Measurements from ENCODE around the gene NT5DC3. TPM values are rescaled to one million over a fixed set of nuclear protein-coding genes. Genes with fewer than 3 reads are reported as not detected.

The NT5DC3 gene
- total RNA-seq, 1 donor from 2014 or later = 11.0 TPM

DNA sequence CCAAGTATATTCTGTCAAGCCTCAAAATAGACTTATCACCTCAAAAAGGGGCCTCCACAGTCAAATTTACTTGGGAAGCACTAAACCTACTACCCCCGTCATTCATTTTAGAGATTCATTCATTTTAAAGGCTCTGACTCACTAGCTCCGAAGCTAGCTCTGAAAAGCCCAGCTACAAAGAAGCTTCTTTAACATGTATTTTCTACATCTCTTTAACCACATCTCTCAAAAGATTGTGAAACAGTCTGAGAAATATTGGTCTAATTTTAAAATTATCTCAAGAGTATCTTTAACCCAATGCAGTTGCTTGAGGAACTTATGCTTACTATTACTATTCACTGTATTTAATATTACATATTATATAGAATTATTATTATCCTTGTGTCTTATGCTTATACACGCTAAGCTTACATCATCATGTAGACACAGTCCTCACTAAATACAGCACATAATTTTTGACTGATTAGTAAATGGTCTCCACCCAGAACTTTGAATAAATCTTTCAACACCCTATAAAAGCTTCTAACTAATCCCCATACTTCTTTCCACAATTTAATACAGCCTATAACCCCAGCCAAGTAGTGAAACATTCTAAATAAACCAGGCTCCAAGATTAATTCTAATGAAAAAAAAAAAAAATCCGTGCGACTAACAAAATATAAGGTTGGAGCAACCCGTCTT lies 7.8 kb downstream of the NT5DC3 start:
- DNase-seq (ENCODE audit: low spot score) = no peak

DNA sequence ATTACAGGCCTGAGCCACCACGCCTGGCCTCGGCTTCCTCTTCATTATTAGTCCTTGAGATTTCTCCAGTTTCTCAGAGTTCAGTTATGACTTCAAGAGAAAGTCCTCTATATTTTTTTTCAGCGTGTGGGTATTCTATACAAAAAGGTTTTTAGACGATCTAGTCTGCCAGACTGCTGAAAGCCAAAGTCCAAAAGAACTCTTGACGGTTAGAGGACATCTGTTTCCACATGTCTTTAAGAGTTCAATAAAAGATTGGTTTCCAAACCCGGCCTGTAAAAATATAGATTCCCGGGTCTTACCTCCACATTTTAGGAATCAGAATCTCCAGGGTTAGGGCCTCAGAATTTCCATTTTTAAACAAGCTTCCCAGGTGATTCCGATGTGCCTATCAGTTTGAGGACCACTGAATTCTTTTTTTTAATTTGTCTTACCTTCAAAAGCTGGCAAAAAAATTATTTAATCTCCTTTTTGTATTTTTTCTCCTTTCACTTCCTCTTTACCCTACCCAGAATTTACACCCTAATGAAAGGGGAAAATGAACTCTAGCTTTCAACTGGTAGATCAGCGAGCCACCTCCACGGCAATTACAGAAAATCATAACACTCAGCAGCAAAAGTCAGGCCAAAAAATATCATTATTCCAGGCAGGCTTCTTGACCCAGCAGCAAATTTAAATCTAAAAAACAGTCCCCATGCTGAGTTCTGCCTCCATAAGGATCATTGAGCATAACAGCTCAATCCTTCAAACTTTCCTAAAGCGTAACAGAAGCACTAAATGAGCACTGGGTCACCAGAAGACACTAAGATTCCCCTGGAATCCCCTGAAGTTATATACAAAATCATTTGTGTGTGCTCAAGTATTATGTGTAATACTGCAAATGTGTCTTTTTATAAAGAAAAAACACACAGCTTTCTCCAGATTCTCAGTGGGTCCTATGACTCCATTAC lies 8.7 kb downstream of the NT5DC3 start:
- no peak for DNase-seq (ENCODE audit: low spot score)

DNA sequence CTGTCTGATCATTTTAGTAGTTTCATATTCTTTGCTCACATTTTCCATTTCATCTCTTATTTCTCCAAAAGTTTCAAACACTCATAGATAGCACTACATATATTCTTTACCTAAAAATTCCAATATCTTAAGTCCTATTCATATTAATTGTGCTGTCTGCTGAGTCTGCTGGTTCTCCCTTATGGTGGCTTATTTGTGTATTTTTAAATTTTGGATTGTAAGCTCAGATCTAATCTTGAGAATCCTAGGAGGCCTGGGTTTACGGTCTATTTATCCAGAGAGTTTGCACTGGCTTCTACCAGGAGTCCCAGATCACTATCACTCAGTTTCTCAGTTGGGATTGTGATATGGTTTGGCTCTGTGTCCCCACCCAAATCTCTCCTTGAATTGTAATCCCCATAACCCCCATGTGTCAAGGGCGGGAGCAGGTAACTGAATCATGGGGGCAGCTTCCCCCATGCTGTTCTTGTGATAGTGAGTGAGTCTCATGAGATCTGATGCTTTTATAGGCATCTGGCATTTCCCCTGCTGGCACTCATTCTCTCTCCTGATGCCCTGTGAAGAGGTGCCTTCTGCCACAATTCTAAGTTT lies 10.2 kb downstream of the NT5DC3 start:
- no peak for DNase-seq (ENCODE audit: low spot score)

DNA sequence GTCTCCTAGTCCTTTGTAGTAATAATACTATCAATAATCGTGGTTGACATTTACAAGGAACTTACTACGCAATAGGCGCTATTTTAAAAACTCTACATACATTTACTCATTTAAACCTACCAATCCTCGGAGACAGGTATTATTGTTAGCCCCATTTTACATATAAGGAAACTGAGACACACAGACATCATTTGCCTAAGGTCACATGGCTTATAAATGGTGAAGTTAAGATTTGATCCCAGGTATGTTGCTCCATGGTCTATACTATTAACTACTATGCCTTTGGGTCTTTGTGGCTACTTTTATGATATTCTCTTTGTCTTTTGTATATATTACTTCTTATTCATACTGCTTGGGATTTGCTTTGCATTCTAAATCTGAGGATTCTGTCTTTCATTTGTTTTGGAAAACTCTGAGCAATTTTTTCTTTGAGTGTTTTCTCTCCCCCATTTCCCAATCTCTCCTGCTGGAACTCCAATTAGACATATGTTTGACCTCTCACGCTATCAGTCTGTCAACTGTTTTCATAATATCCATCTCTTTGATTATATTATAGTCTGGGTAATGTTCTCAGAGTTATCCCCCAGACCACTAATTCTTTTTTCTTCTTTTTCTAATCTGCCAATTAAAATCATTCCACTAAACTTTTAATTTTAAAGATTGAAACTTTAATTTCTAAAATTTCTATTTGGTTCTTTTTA lies 10.9 kb downstream of the NT5DC3 start:
- DNase-seq (ENCODE audit: low spot score) = no peak

DNA sequence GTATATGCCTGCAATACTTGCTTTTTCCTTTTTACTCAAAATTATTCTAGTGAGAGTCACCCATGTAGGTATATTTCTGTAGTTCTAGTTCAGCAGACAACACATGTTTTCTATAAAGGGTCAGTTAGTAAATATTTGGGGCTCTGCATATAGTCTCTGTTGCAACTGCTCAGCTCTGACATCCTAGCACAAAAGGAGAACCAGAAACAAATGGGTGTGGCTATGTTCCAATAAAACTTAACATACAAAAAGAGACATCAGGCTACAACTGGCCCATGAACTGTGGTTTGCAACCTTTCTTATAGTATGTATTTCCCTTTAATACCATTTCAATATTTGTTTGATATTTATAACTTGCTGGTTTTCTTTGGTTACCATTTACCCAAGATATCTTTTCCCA lies 11.9 kb downstream of the NT5DC3 start:
- DNase-seq (ENCODE audit: low spot score) = no peak

DNA sequence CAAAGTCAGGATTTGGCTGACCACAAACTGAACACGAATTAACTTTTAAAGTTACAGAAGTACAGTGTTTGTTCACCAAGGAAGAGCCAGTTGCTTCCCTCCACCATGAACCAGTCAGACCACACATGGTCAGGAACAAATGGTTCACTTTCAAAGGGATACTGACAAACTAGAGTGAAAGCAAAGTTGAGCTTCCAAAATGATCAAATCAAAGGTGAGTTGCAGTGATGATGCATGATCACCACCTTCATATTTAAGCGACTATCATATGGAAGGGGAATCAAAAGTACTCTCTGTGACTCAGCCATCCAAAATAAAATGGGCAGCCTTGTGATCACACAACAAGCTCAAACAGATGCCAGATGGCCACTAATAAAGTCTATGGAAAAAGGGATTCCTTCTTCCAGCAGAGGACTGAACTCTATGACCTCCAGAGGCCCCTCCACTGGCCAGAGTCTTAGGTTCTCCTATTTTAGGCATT lies 13.1 kb downstream of the NT5DC3 start:
- no peak for DNase-seq (ENCODE audit: low spot score)

DNA sequence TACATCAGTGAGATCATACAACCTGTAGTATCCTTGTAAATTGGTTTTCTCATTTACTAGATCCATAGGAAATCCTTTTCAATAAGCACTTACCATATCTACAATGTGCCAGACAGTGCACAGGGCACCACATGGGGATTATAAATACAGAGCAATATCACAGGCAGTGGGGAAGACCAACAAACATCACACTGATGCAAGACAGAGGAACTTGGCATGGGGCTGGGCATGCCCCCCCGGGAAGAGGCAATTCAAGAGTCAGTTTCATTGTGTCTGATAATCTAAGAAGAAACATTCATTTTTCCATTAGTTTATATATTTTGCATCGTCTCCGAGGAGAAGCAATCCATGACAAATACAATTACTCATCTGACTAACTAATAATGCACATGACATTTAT lies 16.2 kb downstream of the NT5DC3 start:
- no peak for DNase-seq (ENCODE audit: low spot score)

DNA sequence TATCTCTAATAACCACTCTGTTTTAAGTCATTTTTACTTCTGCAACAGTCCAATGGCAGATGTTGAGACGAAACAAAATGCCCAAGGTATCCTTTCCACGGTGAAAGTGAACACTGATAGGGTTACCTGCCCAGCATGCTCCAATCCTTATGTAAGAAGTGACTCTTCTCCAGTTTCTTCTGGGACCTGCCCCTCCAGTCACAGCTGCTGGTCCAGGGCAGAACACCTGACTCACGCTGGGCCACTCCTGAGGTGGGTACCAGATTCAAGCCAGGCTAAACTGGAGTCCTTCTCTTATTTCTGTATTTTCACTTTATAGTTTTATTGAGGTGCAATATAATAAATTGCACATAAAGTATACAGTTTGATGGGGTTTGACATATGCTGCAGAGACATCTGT lies 16.7 kb downstream of the NT5DC3 start:
- no peak for DNase-seq (ENCODE audit: low spot score)

DNA sequence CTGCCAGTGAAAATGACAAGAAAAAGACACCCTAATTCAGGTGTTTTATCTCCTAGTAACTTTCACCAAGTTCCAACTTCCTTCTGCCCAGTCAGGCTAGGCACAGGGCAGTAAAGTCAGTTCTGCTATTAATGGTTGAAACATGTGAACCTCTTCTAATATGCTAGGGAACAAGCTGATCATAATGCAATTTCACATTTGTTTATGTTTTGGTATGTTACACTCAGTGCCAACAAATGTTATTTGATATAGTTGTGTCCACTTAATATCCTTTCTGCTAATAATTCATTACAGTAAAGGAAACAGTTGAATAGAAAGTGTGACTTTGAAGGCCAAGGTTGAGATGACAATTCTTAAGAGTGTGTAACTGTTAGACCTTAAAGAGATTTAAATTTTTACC lies 17.2 kb downstream of the NT5DC3 start:
- DNase-seq (ENCODE audit: low spot score) = no peak

DNA sequence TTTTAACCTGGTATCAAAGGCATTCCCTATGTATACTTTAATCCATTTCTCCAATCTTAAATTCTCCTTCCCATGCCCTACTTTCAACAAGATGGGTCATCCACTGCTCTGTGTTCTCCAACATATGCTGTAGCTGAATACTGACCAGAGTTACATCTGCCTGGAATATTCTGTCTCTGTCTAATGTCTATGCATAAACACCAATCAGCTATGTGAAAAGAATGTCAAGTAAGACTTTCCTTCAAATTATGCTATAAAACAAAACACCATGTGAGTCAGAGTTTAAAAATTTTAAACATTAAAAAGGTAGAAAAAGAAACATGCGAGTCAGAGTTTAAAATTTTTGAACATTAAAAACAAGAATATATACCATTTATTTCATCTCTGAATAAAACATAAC lies 19.3 kb downstream of the NT5DC3 start:
- DNase-seq (ENCODE audit: low spot score) = no peak

DNA sequence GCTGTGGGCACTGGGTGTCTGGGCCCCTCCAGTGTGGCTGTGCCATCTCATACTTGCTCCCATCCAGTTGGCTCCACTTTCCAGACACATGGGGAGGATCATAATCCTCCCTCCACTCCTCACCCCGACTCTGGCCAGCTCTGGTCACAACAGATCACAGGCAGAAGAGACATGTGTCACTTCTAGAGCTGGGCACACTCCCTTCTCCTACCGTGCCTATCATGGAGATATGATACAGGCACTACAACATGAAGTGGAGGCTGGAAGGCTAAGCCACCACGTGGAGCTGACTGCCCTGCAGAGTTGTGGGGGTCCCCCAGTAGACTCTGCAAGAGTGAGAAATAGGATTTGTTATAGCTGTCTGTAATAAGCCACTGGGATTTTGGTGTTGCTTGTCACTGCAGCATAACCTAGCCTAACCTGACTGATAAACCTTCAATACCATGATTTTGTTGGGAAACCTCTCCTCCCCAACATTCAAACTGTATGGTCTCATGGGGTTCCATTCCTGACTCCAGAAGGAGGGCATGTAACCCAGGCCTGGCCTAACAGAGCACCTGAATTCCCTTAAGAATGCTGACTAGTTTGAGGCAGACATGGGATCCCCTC lies 20.0 kb downstream of the NT5DC3 start:
- DNase-seq (ENCODE audit: low spot score) = no peak

DNA sequence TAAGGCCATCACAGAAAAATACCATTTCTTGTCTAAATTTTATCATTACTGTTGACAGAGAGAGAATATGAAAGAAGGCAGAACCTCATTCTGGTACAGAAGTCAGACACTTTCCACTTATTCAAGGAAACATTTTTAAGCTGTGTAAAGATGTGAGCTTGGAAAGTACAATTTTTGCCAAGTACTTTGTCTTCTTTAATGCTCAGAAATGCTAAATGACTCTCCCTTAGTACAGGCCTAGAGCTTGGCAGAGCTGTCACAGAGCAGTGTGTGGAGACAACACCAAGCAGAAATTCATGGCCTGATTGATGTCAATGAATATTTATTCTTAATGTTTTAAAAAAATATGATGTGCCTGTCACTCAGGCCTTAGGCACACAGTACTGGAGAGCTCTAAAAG lies 20.7 kb downstream of the NT5DC3 start:
- DNase-seq (ENCODE audit: low spot score) = no peak

DNA sequence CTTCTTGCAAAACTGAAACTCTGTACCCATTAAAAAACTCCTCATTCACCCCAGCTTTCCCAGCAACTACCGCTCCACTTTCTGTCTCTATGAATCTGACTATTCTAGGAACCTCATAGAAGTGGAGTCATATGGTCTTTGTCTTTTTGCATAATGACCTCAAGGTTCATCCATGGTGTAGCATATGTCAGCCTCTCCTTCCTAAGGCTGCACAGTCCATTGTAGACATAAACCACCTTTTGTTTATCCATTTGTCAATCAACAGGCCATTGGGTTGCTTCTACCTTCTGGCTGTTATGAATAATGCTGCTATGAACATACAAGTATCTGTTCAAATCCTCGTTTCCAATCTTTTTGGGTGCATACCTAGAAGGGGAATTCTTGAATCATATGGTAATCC lies 21.1 kb downstream of the NT5DC3 start:
- no peak for DNase-seq (ENCODE audit: low spot score)

DNA sequence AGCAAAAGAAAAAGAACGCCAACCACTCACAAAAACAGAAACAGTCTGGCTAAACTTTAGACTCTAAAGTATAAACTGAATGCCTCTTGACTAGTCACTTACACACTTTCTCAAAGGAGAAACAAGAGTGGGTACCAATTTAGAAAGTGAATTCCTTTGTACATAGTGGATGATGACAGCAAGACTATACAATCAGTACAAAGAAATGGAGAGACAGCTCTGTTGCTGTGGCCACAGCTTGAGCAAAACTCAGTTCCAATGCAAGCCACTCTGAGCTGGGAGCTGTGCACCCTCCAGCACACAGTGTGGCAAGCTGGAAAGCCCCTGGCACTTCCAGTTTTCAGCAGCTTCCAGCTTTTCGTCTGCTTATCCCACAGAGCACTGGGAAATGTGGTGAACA lies 21.7 kb downstream of the NT5DC3 start:
- no peak for DNase-seq (ENCODE audit: low spot score)

DNA sequence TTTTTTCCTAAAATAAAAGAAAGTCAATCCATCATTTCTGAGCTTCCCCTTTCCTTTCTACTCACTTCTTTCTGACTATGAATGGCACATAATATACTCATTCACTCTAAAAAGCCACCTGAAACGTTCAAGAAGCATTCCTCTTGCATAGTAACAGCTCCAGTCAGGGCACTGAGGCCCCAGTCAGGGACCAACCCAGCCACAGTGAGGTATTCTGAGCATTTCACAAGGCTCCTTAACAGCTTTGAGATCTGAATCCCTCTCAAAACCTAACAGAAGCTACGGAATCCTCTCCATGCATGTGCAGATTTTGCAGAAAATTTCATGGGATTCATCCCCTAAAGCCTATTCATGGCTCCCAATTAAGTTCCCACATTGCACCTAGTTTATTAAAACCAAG lies 23.2 kb downstream of the NT5DC3 start:
- no peak for DNase-seq (ENCODE audit: low spot score)

DNA sequence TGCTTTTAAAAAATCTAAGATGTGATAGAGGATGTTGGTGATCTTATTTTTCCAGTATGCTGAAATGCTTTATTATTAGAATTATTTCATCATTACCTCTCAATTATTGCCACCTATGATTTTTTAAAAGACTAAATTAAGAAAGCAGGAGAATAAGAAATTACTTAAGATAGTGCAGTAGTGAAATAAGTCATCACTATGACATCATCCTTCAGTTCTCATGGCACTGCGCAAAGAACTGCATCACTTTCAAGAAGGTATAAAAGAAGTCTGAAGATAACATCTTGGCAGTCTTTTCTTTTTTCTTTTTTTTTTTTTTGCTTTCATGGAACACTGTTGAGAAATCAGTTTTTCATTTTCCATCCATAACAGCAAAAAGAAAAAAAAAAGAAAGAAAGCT lies 24.4 kb downstream of the NT5DC3 start:
- DNase-seq (ENCODE audit: low spot score) = no peak

DNA sequence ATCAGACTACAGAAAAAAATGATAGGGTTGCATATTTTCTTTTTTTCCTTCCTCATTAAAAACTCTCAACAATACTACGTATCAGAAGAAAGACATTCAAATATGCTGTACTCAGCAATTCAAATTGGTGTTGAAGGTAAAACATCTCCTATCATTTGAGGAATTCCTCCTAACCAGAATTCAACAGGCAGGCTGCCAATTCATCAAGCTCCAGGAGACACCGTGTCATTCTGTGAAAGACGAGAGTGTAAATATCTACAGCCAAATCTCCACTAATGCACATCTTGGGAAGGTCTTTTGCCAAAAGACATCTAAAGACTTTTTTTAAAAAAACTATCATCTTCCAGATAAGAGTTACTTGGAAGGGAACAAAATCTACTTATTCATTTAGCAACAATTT lies 26.6 kb downstream of the NT5DC3 start:
- DNase-seq (ENCODE audit: low spot score) = no peak

DNA sequence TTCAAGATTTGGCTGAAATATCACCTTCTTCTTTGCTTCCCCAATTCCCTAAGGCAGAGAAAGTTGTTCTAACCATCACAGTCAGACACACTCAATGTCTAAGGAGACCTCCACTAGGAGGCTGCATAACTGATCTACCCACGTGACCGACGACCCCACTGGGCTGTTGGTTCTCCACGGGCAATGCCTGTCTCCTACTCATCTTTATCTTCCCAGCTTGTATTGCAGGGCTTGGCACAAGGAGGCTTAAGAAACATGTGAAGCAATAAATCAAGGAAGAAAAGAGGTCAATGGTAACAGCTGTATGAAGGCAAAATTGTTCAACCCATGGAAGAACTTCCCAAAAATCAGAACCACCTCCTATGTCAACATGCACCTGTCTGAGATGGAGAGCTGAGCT lies 27.1 kb downstream of the NT5DC3 start:
- no peak for DNase-seq (ENCODE audit: low spot score)

DNA sequence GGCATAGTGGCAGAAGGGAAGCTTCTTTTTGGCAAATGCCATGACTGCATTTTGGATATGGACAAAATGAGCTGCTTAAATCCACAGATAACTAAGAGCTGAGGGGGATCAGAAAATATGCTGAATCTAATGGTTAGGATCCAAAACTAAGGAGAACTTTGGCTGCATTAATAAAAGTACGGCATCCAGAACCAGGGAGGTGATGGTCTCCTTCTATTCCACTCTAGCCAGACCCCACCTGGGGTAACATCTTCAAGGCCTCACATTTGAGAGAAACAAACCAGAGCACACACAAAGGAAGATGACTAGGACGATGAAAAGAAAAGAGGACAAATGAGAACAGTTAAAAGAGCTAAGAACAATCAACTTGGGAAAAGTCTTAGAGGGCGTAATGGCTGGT lies 27.6 kb downstream of the NT5DC3 start:
- no peak for DNase-seq (ENCODE audit: low spot score)

DNA sequence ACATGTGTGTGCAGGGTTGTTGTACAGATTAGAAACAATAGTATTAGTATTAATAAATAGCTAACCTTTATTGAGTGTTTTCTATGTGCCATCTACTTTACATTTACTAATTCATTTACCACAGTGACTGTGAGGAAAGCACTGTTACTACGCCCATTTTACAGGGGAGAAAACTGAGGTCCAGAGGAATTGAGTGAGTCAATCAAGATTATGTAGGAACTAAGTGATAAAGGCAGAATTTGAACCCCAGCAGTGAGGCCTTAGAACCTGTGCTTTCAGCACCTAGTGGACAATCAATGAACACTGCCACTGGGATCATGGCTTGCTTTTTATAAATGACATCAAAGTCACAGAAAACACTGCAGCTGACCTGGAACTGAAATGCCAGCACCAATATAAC lies 28.2 kb downstream of the NT5DC3 start:
- no peak for DNase-seq (ENCODE audit: low spot score)

DNA sequence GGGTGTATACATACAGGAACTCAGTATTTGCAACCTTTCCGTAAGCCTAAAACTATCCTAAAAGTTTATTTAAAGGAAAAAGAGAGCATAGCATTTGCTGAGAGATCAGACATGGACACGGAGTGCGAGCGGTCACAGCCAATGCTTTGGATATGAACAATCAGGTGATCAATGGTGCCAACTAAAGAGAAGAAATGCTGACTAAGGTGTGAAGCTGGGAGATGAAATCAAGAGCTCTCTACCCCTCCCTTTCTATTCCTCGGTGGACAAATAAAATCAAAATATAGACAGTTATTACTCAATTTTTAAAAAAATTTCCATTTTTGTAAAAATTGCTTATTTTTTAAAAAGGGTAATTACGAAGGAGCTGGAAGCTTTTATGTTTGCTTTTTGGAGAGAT lies 29.2 kb downstream of the NT5DC3 start:
- no peak for DNase-seq (ENCODE audit: low spot score)

DNA sequence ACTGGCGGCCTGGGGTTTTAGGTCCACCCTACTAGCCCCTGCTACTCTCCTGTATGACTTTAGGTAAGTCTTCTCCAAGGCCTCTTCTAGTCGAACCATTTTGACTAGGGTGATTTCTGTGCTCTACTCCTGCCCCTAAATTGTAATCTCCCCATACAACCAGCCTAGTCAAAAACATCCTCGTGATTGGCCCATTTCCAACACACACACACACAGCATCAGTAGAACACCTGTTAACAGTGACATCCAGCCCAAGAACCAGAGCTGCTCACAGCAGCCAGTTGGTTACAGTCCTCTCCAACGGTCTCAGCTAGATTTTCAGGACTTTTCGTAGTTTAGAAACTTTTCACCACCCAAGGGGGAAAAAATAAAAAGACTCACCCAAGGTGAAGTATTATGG lies 30.9 kb downstream of the NT5DC3 start:
- no peak for DNase-seq (ENCODE audit: low spot score)

Measured in ureter (tissue), 1 donor.